Measurements from ENCODE around the gene COL1A2. TPM values are rescaled to one million over a fixed set of nuclear protein-coding genes. Genes with fewer than 3 reads are reported as not detected.

Gene COL1A2
- total and polyA plus RNA-seq, 2 of the 13 experiments (the other 11 are each of a cell fraction or from before 2014, with no cell fraction given), result not detected

GRCh38 chr7:94436018-94436604 is 41.4 kb downstream of the COL1A2 start:
- no peak overlapping the region for H3K4me3 ChIP-seq (replicated peaks in 1 of 3; ENCODE audit: insufficient read depth in 1 of 3, low read depth in 2 of 3, low read length in 3 of 3)
- FAIRE-seq (peak; percentile 89), DNase-seq (ENCODE audit: low spot score) (peak; percentile 71), ATAC-seq (peak; percentile 85)
- BruUV-seq (replicated peaks), result no TSS peak
- H3K9ac ChIP-seq (ENCODE audit: insufficient read depth, low read depth, low read length), result no peak overlapping the region
- CTCF ChIA-PET (ENCODE audit: low intra/inter-chr PET ratio, low total read pairs), result interaction anchor here (2.6 kb wide), 1 partner anchor 147 kb away, joined by 15 read pairs; no protein-coding TSS in a partner anchor
- H3K9me3 ChIP-seq (ENCODE audit: low read length), result no peaks in the 10 kb centered on the region
- intact Hi-C loops (cut with micrococcal nuclease; ENCODE audit: unreplicated experiment) (loop anchor here (1.0 kb wide), 1 partner anchor 147 kb away; no protein-coding TSS in a partner anchor), in situ Hi-C loops (cut with HindIII; ENCODE audit: extremely low pct_ligation_motif_present, low pct_unique_long_range_greater_than_20kb) (loop anchor here (25.0 kb wide), 1 partner anchor 801 kb away; no protein-coding TSS in a partner anchor)
- H3K4me1 ChIP-seq (ENCODE audit: insufficient read depth, low read length), result peaks cover 53% of the 10 kb centered on the region
- H3K4me2 ChIP-seq (ENCODE audit: low read depth, low read length), result peak overlapping the region; percentile 47
- POLR2A ChIA-PET, result no interaction called here
- H3K27me3 ChIP-seq (ENCODE audit: control insufficient read depth in 1 of 2, insufficient read depth in 2 of 2, low read length in 2 of 2), result no peaks in the 10 kb centered on the region; a peak in 1 of 5 replicates
- no peaks in the 10 kb centered on the region for H3K36me3 ChIP-seq (replicated peaks in 1 of 2; ENCODE audit: control insufficient read depth in 1 of 2, insufficient read depth in 2 of 2, low read length in 2 of 2)
- peak overlapping the region; percentile 70 for H2AFZ ChIP-seq (ENCODE audit: low read length)
- 0% methylated on average over 6 of the region's 6 CpGs for WGBS (ENCODE audit: low lambda C conversion rate)
- H3K79me2 ChIP-seq (ENCODE audit: insufficient read depth, low read length), result no peaks in the 10 kb centered on the region
- no peaks in the 10 kb centered on the region for H4K20me1 ChIP-seq (ENCODE audit: insufficient read depth, low read length)
- no peak overlapping the region for H3K27ac ChIP-seq (ENCODE audit: extremely low read length, insufficient read depth, low read length)
- TF ChIP-seq STAG1 (CRISPR knock-in tag; IDR thresholded peaks at IDR 0.05), result peak; percentile 67
- peak; percentile 19; the same call in 1 of the 2 replicates for TF ChIP-seq RAD21 (CRISPR knock-in tag; IDR thresholded peaks at IDR 0.05)
- no peak for TF ChIP-seq JDP2 (CRISPR knock-in tag; IDR thresholded peaks at IDR 0.05; ENCODE audit: borderline replicate concordance)
- peak; percentile 39; the same call in 1 of the 2 replicates for TF ChIP-seq MIER3 (CRISPR knock-in tag; IDR thresholded peaks at IDR 0.05; ENCODE audit: borderline replicate concordance)
- TF ChIP-seq SMC3 (IDR thresholded peaks at IDR 0.05; ENCODE audit: low read length), result peak; percentile 76
- TF ChIP-seq ZNF256 (CRISPR knock-in tag; conservative IDR thresholded peaks at IDR 0.05), result no peak
- no peak for TF ChIP-seq ZNF382 (CRISPR knock-in tag; IDR thresholded peaks at IDR 0.05; ENCODE audit: borderline replicate concordance)
- TF ChIP-seq HOMEZ (CRISPR knock-in tag; IDR thresholded peaks at IDR 0.05; ENCODE audit: low read depth), result 0 out of 2 replicates have a peak, but pooled peaks have one; percentile 50
- no peak for TF ChIP-seq ZNF557 (CRISPR knock-in tag; IDR thresholded peaks at IDR 0.05)
- TF ChIP-seq KLF6 (CRISPR knock-in tag; IDR thresholded peaks at IDR 0.05), result no peak
- peak; percentile 48; the same call in 1 of the 2 replicates for TF ChIP-seq ZNF644 (CRISPR knock-in tag; IDR thresholded peaks at IDR 0.05; ENCODE audit: low read depth)
- no peak for TF ChIP-seq CCDC6 (CRISPR knock-in tag; IDR thresholded peaks at IDR 0.05)
- TF ChIP-seq ETV6 (CRISPR knock-in tag; conservative IDR thresholded peaks at IDR 0.05), result no peak
- no peak for TF ChIP-seq MAFK (conservative IDR thresholded peaks at IDR 0.05 in 1 of 2, IDR thresholded peaks at IDR 0.05 in 1 of 2; ENCODE audit: low read length in 2 of 2)
- TF ChIP-seq ADNP (CRISPR knock-in tag; IDR thresholded peaks at IDR 0.05), result no peak
- TF ChIP-seq ZNF33A (CRISPR knock-in tag; IDR thresholded peaks at IDR 0.05; ENCODE audit: borderline replicate concordance), result no peak
- TF ChIP-seq ARNT (IDR thresholded peaks at IDR 0.05), result no peak
- TF ChIP-seq ZNF780A (CRISPR knock-in tag; IDR thresholded peaks at IDR 0.05), result no peak
- TF ChIP-seq PLSCR1 (CRISPR knock-in tag; IDR thresholded peaks at IDR 0.05; ENCODE audit: borderline replicate concordance), result no peak
- no peak for TF ChIP-seq SOX5 (CRISPR knock-in tag; IDR thresholded peaks at IDR 0.05; ENCODE audit: borderline replicate concordance)
- no peak for TF ChIP-seq CHD4 (IDR thresholded peaks at IDR 0.05; ENCODE audit: borderline replicate concordance, low read length)
- TF ChIP-seq ZNF589 (CRISPR knock-in tag; conservative IDR thresholded peaks at IDR 0.05), result 0 out of 2 replicates have a peak, but pooled peaks have one; percentile 35
- TF ChIP-seq ZNF564 (CRISPR knock-in tag; IDR thresholded peaks at IDR 0.05), result no peak
- no peak for TF ChIP-seq NR2F2 (IDR thresholded peaks at IDR 0.05; ENCODE audit: borderline replicate concordance, low read depth)
- TF ChIP-seq TAF15 (IDR thresholded peaks at IDR 0.05; ENCODE audit: low read depth, low read length, poor library complexity, severe bottlenecking), result no peak
- TF ChIP-seq ELF3 (CRISPR knock-in tag; IDR thresholded peaks at IDR 0.05), result no peak
- TF ChIP-seq ZNF552 (CRISPR knock-in tag; IDR thresholded peaks at IDR 0.05; ENCODE audit: borderline replicate concordance), result no peak
